Heart right ventricle (tissue), 16 donors: ENCODE data around the gene EVC. TPM values are rescaled to one million over a fixed set of nuclear protein-coding genes. Genes with fewer than 3 reads are reported as not detected.
A peak's percentile ranks its signal among the peaks of the same experiment; 100 is the strongest.

ENCODE experiments used
- ATAC-seq, 8 donors: fragments of 200-7000 bp; cut with Tn5 transposase; one replicate each; pipeline ENCODE4 v1.9.1; 2020; ENCODE audit warnings: mild to moderate bottlenecking in 8 of 8, moderate library complexity in 8 of 8, moderate number of reproducible peaks in 1 of 8
- DNase-seq, 2 donors: peaks; one replicate each; pipeline ENCODE4 v3.0.0-alpha.2; 2020
- H3K27ac ChIP-seq, 10 donors: fragments of 200-600 bp; sonication (generic) in 2 of 10; one replicate each; pipeline versions ENCODE4 v1.5.0 to v1.8.0; 2020 to 2022; ENCODE audit warnings: mild to moderate bottlenecking in 3 of 10
- H3K27me3 ChIP-seq, 7 donors: fragments of 200-600 bp; one replicate each; pipeline ENCODE4 v1.8.0; 2021 to 2022; ENCODE audit warnings: mild to moderate bottlenecking in 2 of 7
- H3K36me3 ChIP-seq, 9 donors: fragments of 200-600 bp; sonication (generic) in 1 of 9; one replicate each; pipeline versions ENCODE4 v1.5.0 to v1.8.0; 2020 to 2022; ENCODE audit warnings: mild to moderate bottlenecking in 2 of 9
- H3K4me1 ChIP-seq, 9 donors: fragments of 200-600 bp; sonication (generic) in 1 of 9; one replicate each; pipeline versions ENCODE4 v1.5.0 to v1.8.0; 2020 to 2022; ENCODE audit warnings: mild to moderate bottlenecking in 4 of 9
- H3K4me3 ChIP-seq, 10 donors: fragments of 200-600 bp; sonication (generic) in 2 of 10; one replicate each; pipeline versions ENCODE4 v1.5.0 to v1.8.0; 2020 to 2022; ENCODE audit warnings: mild to moderate bottlenecking in 7 of 10, moderate library complexity in 2 of 10
- H3K9me3 ChIP-seq, 11 donors: fragments of 200-600 bp in 10 of 11; sonication (generic) in 2 of 11; one replicate each; pipeline versions ENCODE4 v1.5.0 to v1.8.0; 2013 to 2022; ENCODE audit warnings: mild to moderate bottlenecking in 2 of 11, control low read depth in 1 of 11, moderate library complexity in 1 of 11
- WGBS, 2 donors: extraction: QIAGEN DNeasy Blood & Tissue Kit; methylation state at CpG; one replicate each; pipeline ENCODE4 v1.1.7; 2013; ENCODE audit warnings: inconsistent platforms in 1 of 2; 5-methylcytosine and 5-hydroxymethylcytosine counted together
- intact Hi-C, 10 donors: fragments of 100-400 bp; cut with DNase I; formaldehyde crosslinking; loops; one replicate each; pipeline versions ENCODE4 v1.11.1 to v1.14.2; 2022
- polyA plus RNA-seq, 2 donors: library from polyadenylated mRNA; stranded (reverse); fragments of 200-250 nt; gene quantifications; one replicate each; pipeline ENCODE4 v1.2.3, GENCODE V29; 2013
- total RNA-seq, 10 donors: library from RNA; stranded (reverse); fragmentation: NEBNext Ultra II Directional in 3 of 10; extraction: Animal tissue kit (Norgen Biotek cat#: 25700) in 3 of 10; gene quantifications; one replicate each; pipeline versions ENCODE4 v1.2.1 to v1.2.4, GENCODE V29; 2021 to 2023
- TF ChIP-seq, protein P1 (sequence below), 9 donors: fragments of 200-600 bp; sonication (generic) in 2 of 9; IDR thresholded peaks; one replicate each; pipeline versions ENCODE4 v1.5.0 to v1.8.0; 2021 to 2022; ENCODE audit warnings: antibody characterized with exemption in 9 of 9, mild to moderate bottlenecking in 5 of 9, moderate library complexity in 1 of 9
- donor health status: Arrhythmogenic right ventricular cardiomyopathy.
- donor health status: ischemic (EF 13 %, LVEDD 7.1; RV severe dilation, severe dysfunction).
- donor health status: healthy with polysubstance abuse.
- donor health status: DM: no; HTN: yes; CAD: no.
- donor health status: DM: no; HTN: no; CAD: no.
- donor health status: ischemic (EF 25% LVEDD 6.9; RV normal size, moderate dysfunction).
- donor health status: ischemic (EF 25% LVEDD 5.7; RV mildly dilated, moderate dysfunction).
- donor health status: healthy.
- donor health status: DM: yes; HTN: yes; CAD: no.
- donor health status: Ischemic cardiomyopathy.
- donor health status: ischemic (EF 35%, LVEDD 5.7; RV mildly dilated, moderate dysfunction).
- donor health status: nonischemic (EF 11% LVEDD 7.7; RV severe dilation, severe dysfunction).
- donor health status: DM: yes; HTN: yes; CAD: no.
- donor health status: PGD.
- donor health status: ischemic (EF 29% LVEDD 5.4; RV normal size, mild dysfunction).
- donor health status: nonischemic (EF 23%, LVEDD 6.1; RV moderate dilation, normal function).

The EVC gene
- total and polyA plus RNA-seq, 12 donors: 0.97 to 7.5 (median 4.8) TPM

GRCh38 chr4:5730993-5731990 lies 20.3 kb downstream of the EVC start:
- DNase-seq (no peak), ATAC-seq (peak in 1 of 8 donors; percentile 14)
- TF ChIP-seq, protein P1, sequence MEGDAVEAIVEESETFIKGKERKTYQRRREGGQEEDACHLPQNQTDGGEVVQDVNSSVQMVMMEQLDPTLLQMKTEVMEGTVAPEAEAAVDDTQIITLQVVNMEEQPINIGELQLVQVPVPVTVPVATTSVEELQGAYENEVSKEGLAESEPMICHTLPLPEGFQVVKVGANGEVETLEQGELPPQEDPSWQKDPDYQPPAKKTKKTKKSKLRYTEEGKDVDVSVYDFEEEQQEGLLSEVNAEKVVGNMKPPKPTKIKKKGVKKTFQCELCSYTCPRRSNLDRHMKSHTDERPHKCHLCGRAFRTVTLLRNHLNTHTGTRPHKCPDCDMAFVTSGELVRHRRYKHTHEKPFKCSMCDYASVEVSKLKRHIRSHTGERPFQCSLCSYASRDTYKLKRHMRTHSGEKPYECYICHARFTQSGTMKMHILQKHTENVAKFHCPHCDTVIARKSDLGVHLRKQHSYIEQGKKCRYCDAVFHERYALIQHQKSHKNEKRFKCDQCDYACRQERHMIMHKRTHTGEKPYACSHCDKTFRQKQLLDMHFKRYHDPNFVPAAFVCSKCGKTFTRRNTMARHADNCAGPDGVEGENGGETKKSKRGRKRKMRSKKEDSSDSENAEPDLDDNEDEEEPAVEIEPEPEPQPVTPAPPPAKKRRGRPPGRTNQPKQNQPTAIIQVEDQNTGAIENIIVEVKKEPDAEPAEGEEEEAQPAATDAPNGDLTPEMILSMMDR (IDR thresholded peaks at IDR 0.05): no peak
- WGBS, 2 donors: 84 to 86% methylated on average over 30 of the region's 30 CpGs
- peaks cover 0 to 53% (median 7%) of the 10 kb centered on the region in 9 donors for H3K36me3 ChIP-seq
- H3K27me3 ChIP-seq: no peaks in the 10 kb centered on the region
- H3K27ac ChIP-seq: no peak overlapping the region
- no peaks in the 10 kb centered on the region for H3K4me1 ChIP-seq
- no peaks in the 10 kb centered on the region for H3K9me3 ChIP-seq
- H3K4me3 ChIP-seq: no peak overlapping the region
- intact Hi-C loops: no loop called here

- intact Hi-C loops: no loop called here
- Histone ChIP-seq H3K36me3 (peaks cover 0 to 58% (median 7%) of the 10 kb centered on the region in 9 donors), H3K27ac (no peak overlapping the region)
Observed at GRCh38 chr4:5732158-5732557, 21.2 kb downstream of the EVC start.

DNA sequence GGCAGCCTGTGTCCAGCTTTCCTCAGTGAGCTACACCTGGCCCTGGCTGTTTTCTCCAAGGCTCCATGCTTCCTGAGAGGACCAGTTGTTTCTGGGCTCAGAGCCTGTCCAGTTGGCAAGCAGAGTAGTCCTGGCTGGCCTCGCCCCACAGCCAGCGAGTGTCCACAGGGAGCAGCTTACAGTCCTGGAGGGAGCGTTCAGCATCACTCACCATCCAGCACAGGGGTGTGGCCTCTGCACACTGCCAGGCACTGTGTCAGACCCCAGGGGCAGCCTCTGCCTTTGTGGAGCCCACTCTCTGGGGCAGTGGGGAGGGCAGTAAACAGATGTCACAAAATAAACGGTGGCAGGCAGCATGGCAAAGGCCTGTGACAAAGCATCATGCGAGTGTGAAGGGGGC lies 23.9 kb downstream of the EVC start:
- Histone ChIP-seq H3K27ac (no peak overlapping the region), H3K27me3 (no peaks in the 10 kb centered on the region), H3K36me3 (peaks cover 0 to 50% (median 7%) of the 10 kb centered on the region in 9 donors), H3K4me1 (no peaks in the 10 kb centered on the region), H3K9me3 (peaks cover 0 to 6% (median 0%) of the 10 kb centered on the region in 11 donors), H3K4me3 (no peak overlapping the region)
- ATAC-seq (peak in 6 of 8 donors; percentile 39 to 86 (median 54)), DNase-seq (peak in 1 of 2 donors; percentile 48)
- TF ChIP-seq, protein P1 (IDR thresholded peaks at IDR 0.05): no peak
- intact Hi-C loops: no loop called here
- 71 to 81% methylated on average over 5 of the region's 5 CpGs for WGBS, 2 donors

More at GRCh38 chr4:5732158-5732557, 21.2 kb downstream of the EVC start:
- ATAC-seq (no peak), DNase-seq (no peak)
- Histone ChIP-seq H3K4me1 (no peaks in the 10 kb centered on the region), H3K9me3 (peaks cover 0 to 2% (median 0%) of the 10 kb centered on the region in 11 donors), H3K4me3 (no peak overlapping the region), H3K27me3 (no peaks in the 10 kb centered on the region)
- TF ChIP-seq, protein P1 (IDR thresholded peaks at IDR 0.05): no peak
- 91% methylated on average over 10 of the region's 10 CpGs for WGBS, 2 donors

GRCh38 chr4:5735463-5735862 lies 24.5 kb downstream of the EVC start:
- Histone ChIP-seq H3K36me3 (peaks cover 0 to 44% (median 7%) of the 10 kb centered on the region in 9 donors), H3K9me3 (peaks cover 0 to 6% (median 0%) of the 10 kb centered on the region in 11 donors), H3K4me1 (no peaks in the 10 kb centered on the region), H3K27me3 (no peaks in the 10 kb centered on the region), H3K27ac (no peak overlapping the region), H3K4me3 (no peak overlapping the region)
- DNase-seq (no peak), ATAC-seq (no peak)
- intact Hi-C loops: no loop called here
- 88% methylated on average over 3 of the region's 3 CpGs for WGBS, 2 donors
- TF ChIP-seq, protein P1 (IDR thresholded peaks at IDR 0.05): no peak
